ENCODE measurements around the gene ZFP42. TPM values are rescaled to one million over a fixed set of nuclear protein-coding genes. Genes with fewer than 3 reads are reported as not detected.

Gene ZFP42
- total and polyA plus RNA-seq, 2 of the 8 experiments (the other 6 are each of a cell fraction or from before 2014, with no cell fraction given), result 69.4 to 188 TPM

Other genes with a start within 250 kb of the ZFP42 start
- 59.2 and 62.8 TPM in 2 replicates for gene TRIML2, start 113.8 kb downstream of the ZFP42 start, total RNA-seq (2021; fragmentation: NEBNext Ultra II Directional; extraction: Animal tissue kit (Norgen Biotek cat#: 25700))
- 25.6 and 28.1 TPM in 2 replicates for gene TRIML2, start 113.8 kb downstream of the ZFP42 start, polyA plus RNA-seq (2011; rRNA removed)
- gene TRIML1, start 143.7 kb downstream of the ZFP42 start, total RNA-seq (2021; fragmentation: NEBNext Ultra II Directional; extraction: Animal tissue kit (Norgen Biotek cat#: 25700)), result not detected in 2 replicates
- gene TRIML1, start 143.7 kb downstream of the ZFP42 start, polyA plus RNA-seq (2011; rRNA removed), result not detected in 2 replicates